Activated CD4-positive, alpha-beta T cell treated with anti-CD3 and anti-CD28 coated beads for 24 hours (primary cell): Measurements from ENCODE around the gene ITGBL1.

ENCODE experiments used
- DNase-seq, 2 donors: peaks; one replicate each; pipeline ENCODE4 v3.0.0-alpha.2; 2020; ENCODE audit warnings: low read depth in 2 of 2

ITGBL1 gene

DNA sequence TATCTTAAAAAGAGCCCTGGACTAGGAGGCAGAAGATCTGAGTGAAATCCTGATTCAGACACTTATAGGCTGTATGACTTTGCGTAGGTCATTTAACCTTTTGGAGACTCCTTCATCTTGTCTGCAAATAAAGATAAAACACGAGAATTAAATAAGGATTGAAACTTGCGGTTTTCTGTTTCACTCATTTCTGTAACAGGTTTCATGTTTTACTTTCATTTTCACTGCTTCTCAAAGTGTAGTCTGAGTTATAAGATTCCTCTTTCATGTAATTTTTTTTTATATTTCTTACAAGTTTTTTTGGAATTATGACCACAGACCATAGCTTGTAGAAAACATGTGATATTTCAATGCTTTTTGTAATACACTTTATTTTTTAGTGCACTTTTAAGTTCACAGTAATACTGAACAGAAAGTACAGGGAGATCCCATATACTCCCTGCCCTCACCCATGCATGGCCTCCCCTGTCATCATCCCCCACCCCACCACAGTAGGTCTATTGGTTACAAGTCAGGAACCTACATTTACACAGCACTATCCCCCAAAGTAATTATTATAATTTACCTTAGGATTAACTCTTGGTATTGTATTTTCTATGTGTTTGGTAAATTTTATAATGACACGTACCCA is 174.6 kb downstream of the ITGBL1 start:
- no peak for DNase-seq

DNA sequence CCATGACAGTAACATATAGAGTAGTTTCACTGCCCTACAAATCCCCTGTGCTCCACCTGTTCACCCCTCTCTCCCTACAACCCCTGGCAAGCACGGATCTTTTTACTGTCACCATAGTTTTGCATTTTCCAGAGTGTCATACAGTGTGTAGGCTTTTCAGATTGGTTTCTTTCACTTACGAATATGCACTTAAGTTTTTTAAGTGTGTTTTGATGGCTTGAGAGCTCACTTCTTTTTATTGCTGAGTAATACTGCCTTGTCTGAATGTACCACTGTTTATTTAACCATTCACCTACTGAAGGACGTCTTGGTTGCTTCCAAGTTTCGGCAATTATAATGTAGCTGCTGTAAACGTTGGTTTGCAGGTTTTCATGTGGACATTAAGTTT is 175.1 kb downstream of the ITGBL1 start:
- no peak for DNase-seq

DNA sequence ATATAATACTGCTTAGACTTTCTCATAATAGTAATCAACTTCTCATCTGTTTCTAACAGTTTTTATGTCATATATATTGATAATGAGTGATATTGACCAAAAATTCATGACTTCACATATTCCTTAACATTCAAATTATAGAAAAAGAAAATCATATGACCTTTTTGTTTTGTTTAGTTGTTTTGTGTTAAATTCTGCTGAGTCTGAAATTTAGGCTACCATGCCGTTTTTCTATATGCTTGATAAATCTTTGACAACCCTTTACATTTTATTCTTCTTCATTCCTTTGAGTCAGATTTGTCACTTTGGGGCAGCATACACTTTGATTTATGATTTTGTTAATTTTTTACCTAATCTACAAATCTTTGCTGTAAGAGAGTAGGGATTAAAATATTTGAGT is 176.4 kb downstream of the ITGBL1 start:
- DNase-seq, result no peak

DNA sequence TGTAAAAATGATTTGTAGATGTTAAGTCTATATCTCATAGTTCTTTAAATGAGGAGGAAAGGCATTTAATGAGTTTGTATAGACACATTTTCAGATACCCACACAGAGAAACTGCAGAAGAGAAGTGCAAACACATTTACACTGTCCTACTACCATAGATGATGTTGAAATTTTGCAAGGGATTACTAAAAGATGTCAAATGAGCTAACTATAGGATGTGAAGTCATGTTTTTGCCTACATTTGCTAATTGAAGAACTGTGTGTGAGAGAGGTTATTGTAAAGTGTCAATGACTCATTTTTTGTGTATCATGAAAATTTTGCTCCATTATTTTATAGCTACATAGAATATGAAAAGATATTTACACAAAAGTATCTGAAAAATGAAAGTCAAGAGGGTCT is 178.9 kb downstream of the ITGBL1 start:
- DNase-seq, result no peak

DNA sequence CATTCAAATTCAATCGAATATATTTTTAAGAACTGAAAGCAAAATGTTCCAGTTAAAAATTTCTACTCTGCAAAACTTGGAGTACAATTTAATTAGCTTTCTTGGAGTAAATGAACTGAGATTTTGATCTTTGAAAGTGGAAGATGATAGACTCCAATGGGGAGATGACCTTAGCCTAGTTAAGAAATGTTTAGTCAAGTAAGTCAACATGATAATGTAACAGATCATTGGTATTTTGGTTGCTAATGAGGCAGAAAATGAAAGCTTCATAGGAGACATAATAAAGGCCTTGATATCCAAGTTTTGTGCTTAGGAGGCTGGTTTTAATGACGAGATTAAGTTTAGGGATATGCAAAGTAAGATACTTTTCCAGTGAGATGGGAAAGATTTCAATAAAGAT is 181.7 kb downstream of the ITGBL1 start:
- no peak for DNase-seq

DNA sequence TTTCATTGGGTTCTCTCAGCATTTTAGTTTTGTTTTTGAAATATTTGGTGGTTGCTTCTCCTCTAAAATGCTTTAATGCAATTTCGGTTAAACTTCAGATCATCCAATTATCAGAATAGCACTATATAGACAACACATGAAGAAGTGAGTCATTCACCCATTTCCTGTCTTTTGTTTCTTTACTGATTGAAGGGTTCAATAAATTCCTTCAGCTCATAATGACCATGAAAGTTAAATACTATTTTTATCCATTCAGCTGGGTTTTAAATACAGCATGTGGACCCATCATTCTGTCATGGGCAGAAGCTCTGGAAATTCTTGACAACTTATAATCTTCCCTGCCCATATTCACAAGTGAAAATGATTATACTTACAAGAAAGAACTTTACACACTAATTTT is 187.2 kb downstream of the ITGBL1 start:
- DNase-seq, result no peak

DNA sequence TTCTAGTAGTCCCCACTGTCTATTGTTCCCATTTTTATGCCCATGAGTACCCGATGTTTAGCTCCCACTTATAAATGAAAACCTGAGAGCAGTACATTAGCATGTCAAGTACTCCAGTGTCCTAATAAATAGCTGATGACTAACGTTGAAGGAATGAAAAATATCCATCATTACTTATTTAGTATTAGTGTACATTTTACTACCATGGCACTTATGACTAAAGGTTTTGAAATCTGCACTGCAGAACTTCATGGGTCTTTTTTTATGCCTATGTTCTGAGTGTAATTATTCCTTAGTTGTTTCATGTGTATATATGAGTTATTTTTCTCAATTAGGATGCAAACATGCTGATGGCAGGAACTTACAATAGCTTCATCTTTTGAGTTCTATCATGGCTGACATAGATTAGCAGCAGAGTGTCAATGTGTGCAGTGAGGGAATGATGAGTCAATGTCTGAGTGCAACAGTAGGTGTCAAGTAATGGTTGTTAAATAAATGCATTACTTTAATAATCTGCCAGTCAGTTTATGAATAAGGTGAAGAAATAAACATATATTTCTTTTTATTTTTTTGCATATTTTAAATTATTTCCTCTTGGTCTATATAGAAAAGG is 188.4 kb downstream of the ITGBL1 start:
- no peak for DNase-seq

DNA sequence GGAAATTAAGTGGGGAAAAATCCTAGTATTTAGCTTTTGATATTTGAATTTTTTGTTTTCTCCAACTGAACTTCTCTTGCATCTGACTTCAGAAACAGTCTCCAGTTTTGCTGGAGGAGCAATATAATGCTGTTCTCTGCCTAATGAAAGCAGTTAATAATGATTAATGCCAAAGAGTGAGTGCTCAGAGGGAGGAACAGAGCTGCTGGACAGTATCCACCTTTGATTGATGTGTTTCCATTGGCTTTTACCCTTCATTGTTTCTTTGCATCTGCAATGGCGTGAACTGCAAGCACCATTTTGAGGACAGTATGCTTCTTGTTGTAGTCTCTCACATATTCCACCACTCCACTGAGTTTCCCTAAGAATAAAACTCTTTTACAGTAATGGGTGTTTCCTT is 193.4 kb downstream of the ITGBL1 start:
- no peak for DNase-seq

DNA sequence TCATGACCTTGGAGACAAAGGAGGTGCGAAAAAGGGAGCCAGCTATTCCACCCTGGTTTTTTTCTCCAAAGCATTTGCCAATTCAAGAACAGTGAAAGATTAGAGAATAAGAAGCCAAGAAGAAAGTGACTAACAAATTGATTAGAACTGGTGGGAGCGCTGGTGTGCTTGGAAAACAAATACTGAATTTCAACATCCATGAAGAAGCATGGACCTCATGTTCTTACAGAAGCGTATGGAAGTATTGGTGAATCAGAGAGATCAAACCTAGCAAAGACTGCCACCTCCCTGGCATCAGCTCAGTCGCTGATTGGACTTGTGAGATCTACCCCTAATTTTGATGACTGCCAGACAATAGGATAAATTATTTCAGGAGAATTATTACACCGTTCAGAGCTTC is 195.3 kb downstream of the ITGBL1 start:
- DNase-seq, result no peak

DNA sequence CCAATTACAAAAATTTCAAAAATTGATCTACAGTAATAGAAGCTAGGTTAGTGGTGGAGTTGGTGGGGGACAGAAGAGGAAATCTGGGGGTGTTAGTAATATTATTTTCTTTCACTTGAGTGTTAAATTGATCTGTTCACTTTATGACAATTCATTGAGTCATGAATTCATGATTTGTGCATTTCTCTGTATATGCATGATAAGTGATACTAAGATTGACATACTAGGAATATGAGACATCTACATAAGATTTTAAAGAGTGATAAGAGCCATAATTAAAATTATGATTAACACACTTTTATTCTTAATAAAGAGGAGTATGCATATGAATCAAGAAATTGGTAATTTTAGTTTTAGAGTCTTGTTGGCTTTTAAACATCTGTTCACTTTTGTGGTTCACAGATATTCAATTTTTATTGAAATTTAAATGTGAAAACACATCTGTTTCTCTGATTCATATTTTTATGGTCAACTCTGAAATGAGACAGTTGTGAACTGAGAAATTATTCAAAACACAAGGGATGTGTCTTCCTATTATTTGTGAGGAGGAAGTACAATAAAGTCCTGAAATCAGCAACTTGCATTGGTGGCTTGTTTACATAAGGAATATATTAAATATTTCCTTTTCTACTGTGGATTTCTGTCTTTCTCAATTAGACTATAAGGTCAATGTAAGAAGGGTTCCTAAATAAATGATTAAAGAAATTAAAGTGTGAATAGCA is 196.5 kb downstream of the ITGBL1 start:
- DNase-seq, result no peak

DNA sequence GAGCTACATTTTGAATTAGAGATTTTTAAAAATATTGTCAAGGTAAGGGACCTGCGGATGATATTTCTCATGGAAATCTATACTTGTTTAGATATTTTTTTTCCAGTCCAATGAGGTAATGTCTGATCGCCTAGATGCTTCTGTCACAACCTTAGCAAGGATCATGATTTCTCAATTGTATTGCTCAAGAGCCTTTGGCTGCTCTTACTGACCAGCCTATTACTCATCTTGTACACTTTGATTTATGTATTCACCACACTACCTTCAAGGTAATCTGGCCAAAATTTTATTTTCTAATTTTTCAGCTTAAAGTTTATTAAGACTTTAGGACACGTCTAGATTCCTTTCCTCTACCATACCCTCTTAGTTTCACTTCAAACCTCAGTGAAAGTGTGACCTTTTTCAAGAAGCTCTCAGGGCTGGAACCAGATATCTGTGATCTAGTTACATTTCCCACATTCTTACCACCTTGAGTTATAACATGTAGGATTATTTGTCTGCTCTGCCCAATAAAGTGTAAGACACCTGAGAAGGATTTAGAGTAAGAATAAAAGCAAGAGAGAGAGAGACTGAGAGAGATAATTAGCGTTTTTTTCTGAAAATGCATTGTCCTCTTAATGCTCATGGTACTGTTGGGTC is 197.1 kb downstream of the ITGBL1 start:
- DNase-seq, result no peak

DNA sequence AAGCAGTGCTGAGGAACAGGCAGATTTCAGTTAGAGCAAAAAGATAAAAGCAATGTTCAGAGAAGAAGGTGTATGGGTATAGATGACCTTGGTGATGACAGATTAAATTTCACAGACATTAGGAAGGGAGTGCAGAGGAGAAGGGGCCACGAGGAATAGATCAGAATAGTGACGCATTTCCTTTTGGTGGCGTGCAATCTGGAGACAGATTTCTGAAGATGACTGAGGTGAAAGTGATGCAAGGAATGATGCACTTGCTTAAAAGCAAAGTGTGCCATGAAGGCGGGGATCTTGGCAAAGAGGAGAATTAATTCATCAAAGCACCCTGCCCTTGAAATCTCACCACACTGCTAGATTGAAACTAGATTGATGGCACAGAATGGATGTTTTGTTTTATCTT is 202.4 kb downstream of the ITGBL1 start:
- DNase-seq, result no peak

DNA sequence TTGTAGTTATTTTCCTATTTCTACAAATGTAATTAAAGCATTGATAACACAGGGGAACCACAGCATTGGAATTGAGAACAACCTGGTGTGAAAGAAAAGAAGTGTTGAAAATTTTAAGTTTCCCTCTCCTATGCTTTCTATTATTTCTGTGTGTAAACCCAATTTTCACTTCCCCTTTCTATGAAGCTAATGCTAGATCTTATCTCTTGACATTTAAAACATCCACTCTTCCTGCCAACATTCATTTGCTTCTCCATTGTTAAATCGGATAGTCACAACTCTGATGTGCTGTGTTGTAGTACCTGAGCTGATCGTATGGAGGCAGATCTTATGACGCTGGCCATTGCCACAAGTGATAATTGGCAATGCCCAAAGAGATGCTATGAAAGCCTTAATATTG is 203.0 kb downstream of the ITGBL1 start:
- no peak for DNase-seq

DNA sequence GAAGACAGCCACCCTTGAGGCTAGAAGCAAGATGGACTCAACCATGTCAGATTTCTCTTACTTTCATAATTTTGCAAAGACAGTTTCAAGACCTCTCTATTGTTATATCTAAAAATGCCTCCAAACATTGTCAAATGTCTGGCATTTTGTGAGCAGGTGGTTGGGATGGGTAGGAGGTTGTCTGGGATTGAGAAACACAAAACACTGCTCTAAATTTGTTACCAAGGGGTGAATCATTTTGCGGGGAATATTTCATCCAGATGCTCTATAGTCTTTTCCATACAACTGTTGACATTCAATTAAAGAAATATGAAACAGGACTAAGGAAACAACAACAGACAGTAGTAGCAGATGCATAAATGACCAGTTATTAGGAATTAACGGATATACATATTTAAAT is 208.2 kb downstream of the ITGBL1 start:
- DNase-seq, result no peak

DNA sequence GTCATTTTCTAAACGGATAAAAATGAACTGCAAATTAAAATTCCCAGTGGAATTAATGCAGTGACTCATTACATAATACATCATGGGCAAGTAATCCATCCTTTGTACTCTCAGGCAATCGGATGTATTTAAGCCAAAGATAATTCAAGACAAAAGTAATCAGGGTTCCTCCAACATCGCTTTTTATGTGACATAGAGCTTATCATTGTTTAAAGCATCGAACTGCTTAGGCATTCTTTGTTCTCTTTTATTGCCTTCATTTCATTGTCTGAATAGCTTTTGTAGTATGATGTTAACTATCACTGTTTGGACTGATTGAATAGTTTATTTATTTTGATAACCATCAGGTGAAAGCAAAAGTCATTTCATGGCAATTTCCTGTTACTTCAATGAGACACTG is 209.4 kb downstream of the ITGBL1 start:
- no peak for DNase-seq

DNA sequence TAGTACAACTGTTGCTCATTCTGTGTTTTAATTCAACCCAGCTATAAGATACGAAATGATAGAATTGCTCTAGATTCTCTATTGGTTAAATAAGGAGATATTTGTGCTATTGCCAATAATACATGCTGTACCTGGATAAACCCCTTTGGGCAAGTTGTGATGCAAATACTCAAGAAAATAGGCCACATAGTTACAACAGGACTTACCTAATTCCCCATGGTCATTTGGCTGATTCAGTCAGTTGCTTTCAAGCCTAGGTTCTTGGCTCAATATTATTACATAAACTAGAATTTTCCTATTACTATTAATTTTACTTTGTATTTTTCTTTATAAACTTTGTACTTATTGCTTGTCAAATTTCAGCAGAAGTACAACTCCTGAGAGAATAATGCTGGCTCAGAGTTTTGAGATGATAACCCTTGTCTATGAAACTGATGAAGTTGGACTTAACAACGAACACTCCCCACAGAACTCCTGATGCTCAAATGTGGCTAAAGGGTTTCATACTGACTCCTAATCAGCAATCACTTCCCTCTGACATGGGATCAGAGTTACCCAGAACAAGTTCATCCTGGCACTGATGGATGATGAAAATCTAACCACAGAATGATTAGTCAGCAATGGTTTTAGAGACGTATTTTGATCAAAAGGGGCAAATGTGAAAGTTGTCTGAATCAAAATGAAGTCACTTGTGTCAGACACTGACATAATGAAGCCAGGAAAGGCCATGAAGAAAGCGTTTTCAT is 221.1 kb downstream of the ITGBL1 start:
- DNase-seq, result no peak

DNA sequence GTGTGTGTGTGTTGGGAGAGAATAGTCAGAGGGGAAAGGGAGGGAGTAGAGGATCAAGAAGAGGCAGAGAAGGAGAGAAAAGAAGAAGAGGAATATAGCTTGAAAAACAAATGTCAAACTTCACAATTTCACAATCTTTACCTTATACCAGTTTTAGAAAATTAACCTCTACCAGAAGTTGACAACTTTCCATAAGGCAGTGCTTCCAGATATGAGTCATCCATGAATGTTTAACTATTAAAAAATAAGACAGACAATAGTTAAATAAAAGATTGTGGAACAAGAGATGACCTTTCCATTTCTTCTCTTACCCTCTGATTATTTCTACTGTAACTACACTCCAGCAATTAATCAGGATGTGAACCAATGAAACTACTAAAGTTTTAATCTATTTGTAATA is 229.4 kb downstream of the ITGBL1 start:
- no peak for DNase-seq

DNA sequence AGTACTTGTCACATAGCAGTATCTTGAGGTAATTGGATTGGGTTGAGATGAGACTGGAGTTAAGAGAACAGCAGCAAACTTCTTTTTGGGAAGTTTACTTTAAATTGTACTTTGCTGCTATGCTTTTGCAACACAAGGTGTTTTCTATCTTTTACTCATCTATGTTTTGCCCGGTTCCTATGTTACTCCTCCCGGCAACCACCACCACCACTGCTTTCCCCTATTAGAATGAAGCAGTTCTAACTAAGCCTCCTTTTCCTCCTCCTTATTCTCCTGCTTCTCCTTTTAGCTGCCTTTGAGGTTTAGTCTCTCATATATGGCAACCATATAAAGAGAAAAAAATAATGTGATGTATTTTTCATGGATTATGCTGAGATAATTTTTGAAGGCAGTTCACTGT is 233.5 kb downstream of the ITGBL1 start:
- DNase-seq, result no peak

DNA sequence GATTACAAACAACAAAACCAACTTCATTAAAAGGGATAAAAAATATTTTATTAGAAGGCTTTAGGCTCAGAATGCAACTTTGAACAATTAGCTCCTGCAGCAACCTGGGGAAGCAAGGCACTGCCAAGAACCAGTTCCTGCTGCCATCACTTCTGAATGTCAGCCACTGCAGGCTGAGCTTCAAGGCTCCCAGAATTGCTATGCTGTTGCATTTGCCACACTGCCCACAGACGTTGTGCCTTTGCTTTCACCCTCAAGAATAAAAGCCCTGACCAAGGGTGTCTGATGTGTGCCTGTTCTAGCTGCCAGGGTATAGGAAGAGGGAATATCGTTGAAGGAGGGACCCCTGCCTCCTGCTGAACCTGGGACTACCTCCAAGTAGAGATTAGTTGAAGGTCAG is 238.4 kb downstream of the ITGBL1 start:
- no peak for DNase-seq

DNA sequence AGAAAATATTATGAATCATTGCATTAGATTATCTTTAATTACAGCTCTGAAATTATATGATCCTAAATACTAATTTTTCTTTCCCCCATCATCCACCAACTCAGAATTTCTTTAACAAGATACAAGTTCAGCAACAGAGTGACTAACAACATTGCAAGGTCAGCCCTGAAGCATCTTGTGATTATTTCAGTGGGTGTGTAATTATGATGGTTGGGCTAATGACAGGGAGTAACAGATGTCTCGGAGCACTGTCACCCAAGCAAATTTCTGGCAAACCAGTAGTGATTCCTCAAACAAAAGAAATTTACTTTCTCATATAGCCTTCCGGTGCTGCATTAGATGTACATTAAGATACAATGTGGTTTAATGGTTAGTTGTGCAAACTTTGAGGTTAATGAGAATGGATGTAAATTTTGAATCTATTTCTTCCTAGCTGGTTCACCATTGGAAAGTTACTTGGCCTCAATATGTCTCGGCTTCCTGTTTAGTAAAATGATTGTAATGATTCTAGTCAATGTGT is 238.9 kb downstream of the ITGBL1 start:
- no peak for DNase-seq

DNA sequence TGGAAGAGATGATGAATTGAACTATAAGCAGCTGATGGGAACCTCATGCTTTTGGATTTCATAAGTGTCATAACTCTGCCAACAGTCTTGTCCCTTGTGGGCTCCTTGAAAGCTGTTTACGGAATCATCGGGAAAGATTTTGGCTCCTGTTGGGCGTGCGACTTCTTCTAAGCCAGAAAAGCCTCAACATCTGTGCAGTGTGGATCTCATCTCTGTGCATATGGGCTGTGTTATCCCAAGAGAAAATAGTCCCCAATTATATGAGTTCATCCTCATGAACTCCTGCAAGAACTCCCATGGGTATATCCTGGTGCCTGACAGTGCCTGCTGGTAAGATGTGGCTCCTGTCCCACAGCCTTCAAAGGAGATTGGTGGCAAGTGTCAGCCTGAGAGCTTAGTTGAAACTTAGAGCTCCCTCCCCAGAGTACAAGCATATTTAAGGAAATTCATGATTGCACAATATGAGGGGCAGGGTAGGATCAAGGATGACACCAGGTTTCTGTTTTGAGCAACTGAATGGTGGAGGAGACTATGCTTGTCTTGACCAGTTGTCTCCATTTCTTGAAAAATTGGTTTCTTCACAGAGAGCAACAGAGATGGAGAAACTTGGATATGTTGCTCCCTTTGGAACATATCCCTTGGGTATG is 243.5 kb downstream of the ITGBL1 start:
- no peak for DNase-seq

DNA sequence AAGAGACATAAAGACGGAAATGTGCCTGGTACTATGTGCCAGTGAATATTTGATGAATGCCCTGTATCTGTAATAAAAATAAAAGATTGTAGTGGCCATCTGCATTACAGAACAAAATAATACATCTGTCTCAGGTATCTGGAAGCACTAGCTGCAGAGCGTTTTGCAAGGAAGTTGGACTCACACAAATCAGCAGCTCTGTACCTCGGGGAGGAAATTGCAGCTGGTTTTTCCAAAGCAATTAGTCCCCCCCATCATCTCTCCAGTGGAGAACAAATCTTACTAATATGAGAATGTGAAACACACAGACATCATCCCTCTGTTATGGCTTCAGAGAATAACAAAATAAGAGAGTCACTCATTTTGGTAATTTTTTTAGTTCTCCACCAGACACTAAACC is 245.3 kb downstream of the ITGBL1 start:
- DNase-seq, result no peak
